ENCODE data around the gene SNCAIP. TPM values are rescaled to one million over a fixed set of nuclear protein-coding genes. Genes with fewer than 3 reads are reported as not detected.

The SNCAIP gene
- total RNA-seq (2021) = 2.6 and 3.0 TPM in 2 replicates
- long read RNA-seq, partial matches to known transcripts = 2 of 8 reads
- long read RNA-seq, other reads (novel, unspliced or antisense) = 5 of 8 reads

DNA sequence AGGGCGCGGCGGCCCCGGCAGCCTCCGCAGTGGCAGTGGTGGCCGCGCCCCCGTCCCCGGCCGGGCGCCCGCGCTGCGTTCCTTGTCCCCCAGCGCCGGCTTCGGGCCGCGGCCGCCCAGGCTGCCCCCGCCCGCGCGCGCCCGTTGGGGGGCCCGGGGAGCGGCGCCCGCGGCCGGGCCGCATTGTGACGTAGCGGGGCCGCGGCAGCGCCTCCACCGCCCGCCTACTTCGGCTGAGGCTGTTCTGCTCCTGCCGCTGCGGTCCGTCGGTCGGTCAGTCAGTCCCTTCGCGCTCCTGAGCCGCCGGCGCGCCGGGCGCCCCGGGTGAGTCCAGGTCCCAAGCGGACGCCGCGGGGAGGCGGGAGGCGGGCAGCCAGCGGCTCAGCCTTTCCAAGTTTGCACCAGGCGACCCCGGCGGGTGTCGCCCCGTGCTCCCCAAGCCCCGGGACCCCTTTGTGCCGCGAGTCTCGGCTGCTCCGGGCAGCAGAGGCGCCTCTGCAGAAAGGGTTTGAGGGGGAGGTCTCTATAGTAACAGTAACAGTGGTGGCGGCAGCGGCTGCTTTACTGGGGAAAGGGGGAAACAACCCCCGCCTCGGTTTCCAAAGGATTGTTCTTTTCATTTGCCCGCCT is at the start of gene SNCAIP:
TSS of gene SNCAIP (plus strand) at position 277 of the 630 bp plus-strand sequence. CDS start 78,898 bp downstream, outside the sequence.
- Histone ChIP-seq H2BK20ac (ENCODE audit: low read depth, low read length, poor library complexity, severe bottlenecking) (no peak within 1 kb of the TSS), H4K5ac (ENCODE audit: insufficient read length, low read depth, low read length) (no peak within 1 kb of the TSS), H3K9me3 (ENCODE audit: control insufficient read depth, low read depth, low read length) (no peaks in the 10 kb centered on the region), H2BK5ac (ENCODE audit: insufficient read length, low read length) (no peak within 1 kb of the TSS), H4K91ac (ENCODE audit: insufficient read length, low read depth, low read length) (no peak within 1 kb of the TSS), H3K4me2 (ENCODE audit: insufficient read depth, insufficient read length, low read length) (peak within 1 kb of the TSS; percentile 96), H4K20me1 (ENCODE audit: control insufficient read depth, insufficient read depth, insufficient read length) (no peaks in the 10 kb centered on the region), H3K18ac (ENCODE audit: insufficient read length, low read depth, low read length) (no peak within 1 kb of the TSS), H3K9ac (ENCODE audit: extremely low read depth, insufficient read length, low read length) (no peak within 1 kb of the TSS), H3K27me3 (ENCODE audit: insufficient read depth, low read length) (peaks cover 12% of the 10 kb centered on the region), H3T11ph (ENCODE audit: low read length) (no peak within 1 kb of the TSS), H4K8ac (replicated peaks; ENCODE audit: insufficient read length, low read depth, low read length) (no peak within 1 kb of the TSS), H3K23me2 (ENCODE audit: insufficient read length, low read depth, low read length, poor library complexity, severe bottlenecking) (peaks cover 19% of the 10 kb centered on the region), H3K56ac (ENCODE audit: insufficient read length, low read depth, low read length) (no peak within 1 kb of the TSS), H3K14ac (ENCODE audit: insufficient read depth, low read length) (peak within 1 kb of the TSS; percentile 77), H2BK15ac (ENCODE audit: low read depth, low read length) (no peak within 1 kb of the TSS; the same call in 1 of the 2 replicates), H3K79me2 (ENCODE audit: insufficient read depth, low read length) (no peaks in the 10 kb centered on the region), H2AFZ (ENCODE audit: low read length) (peak within 1 kb of the TSS; percentile 32), H3K27ac (ENCODE audit: insufficient read length, low read depth, low read length) (no peak within 1 kb of the TSS), H2BK12ac (ENCODE audit: insufficient read length, low read depth, low read length) (no peak within 1 kb of the TSS), H2AK5ac (ENCODE audit: insufficient read length, low read length) (no peak within 1 kb of the TSS), H3K23ac (ENCODE audit: insufficient read length, low read depth, low read length) (no peak within 1 kb of the TSS), H3K4ac (ENCODE audit: low read depth, low read length) (no peak within 1 kb of the TSS), H3K4me1 (ENCODE audit: insufficient read depth, low read length) (peaks cover 3% of the 10 kb centered on the region; the same call in 1 of the 2 replicates), H2BK120ac (ENCODE audit: low read depth, low read length, poor library complexity, severe bottlenecking) (no peak within 1 kb of the TSS), H3K79me1 (ENCODE audit: insufficient read depth, low read depth, low read length, poor library complexity, severe bottlenecking) (no peaks in the 10 kb centered on the region)
- H3K9me3 Mint-ChIP-seq = no peaks in the 10 kb centered on the region
- WGBS (ENCODE audit: extremely low coverage, insufficient read length, low lambda C conversion rate) = no CpG with 5 or more reads among the region's 78 CpGs
- peaks cover 59% of the 10 kb centered on the region for H3K27me3 Mint-ChIP-seq (ENCODE audit: low read depth)
- peaks cover 0 to 2% (median 0%) of the 10 kb centered on the region in 3 experiments; a peak in 4 of 7 replicates for H3K36me3 Mint-ChIP-seq (ENCODE audit: insufficient read depth in 1 of 3, low read depth in 3 of 3)
- TF ChIP-seq, protein P1, sequence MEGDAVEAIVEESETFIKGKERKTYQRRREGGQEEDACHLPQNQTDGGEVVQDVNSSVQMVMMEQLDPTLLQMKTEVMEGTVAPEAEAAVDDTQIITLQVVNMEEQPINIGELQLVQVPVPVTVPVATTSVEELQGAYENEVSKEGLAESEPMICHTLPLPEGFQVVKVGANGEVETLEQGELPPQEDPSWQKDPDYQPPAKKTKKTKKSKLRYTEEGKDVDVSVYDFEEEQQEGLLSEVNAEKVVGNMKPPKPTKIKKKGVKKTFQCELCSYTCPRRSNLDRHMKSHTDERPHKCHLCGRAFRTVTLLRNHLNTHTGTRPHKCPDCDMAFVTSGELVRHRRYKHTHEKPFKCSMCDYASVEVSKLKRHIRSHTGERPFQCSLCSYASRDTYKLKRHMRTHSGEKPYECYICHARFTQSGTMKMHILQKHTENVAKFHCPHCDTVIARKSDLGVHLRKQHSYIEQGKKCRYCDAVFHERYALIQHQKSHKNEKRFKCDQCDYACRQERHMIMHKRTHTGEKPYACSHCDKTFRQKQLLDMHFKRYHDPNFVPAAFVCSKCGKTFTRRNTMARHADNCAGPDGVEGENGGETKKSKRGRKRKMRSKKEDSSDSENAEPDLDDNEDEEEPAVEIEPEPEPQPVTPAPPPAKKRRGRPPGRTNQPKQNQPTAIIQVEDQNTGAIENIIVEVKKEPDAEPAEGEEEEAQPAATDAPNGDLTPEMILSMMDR (conservative IDR thresholded peaks at IDR 0.05) = no peak
- no peak within 1 kb of the TSS for H3K27ac Mint-ChIP-seq
- peak; percentile 66 for DNase-seq
- H3K4me1 Mint-ChIP-seq = peaks cover 29 to 31% of the 10 kb centered on the region in 2 experiments
- peak within 1 kb of the TSS; percentile 77 to 93 for H3K4me3 Mint-ChIP-seq
